Measurements from ENCODE around the gene IER5L.

DNA sequence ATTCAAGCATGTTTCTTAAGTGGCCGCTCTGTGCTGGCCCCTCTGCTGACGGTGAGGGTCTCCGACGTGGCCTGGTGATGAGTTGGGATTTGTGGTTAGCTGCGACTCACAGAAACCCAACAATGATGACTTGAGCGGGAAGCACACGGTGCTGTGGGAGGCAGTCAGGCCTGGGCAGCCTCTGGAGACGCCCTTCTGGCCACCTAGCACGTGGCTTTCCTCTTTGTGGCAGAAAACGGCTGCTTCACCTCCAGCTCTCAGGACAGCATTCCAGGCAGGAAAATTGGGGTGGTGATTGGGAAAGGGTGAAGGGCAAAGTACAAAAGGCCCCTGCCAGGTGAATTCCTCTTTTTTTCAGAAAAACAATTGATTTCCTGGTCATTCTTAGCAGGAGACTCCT is 17.5 kb upstream of the IER5L start:
- TF ChIP-seq, protein P1, sequence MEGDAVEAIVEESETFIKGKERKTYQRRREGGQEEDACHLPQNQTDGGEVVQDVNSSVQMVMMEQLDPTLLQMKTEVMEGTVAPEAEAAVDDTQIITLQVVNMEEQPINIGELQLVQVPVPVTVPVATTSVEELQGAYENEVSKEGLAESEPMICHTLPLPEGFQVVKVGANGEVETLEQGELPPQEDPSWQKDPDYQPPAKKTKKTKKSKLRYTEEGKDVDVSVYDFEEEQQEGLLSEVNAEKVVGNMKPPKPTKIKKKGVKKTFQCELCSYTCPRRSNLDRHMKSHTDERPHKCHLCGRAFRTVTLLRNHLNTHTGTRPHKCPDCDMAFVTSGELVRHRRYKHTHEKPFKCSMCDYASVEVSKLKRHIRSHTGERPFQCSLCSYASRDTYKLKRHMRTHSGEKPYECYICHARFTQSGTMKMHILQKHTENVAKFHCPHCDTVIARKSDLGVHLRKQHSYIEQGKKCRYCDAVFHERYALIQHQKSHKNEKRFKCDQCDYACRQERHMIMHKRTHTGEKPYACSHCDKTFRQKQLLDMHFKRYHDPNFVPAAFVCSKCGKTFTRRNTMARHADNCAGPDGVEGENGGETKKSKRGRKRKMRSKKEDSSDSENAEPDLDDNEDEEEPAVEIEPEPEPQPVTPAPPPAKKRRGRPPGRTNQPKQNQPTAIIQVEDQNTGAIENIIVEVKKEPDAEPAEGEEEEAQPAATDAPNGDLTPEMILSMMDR (IDR thresholded peaks at IDR 0.05), result no peak
- TF ChIP-seq POLR2A (IDR thresholded peaks at IDR 0.05) (no peak), POLR2AphosphoS5 (IDR thresholded peaks at IDR 0.05) (no peak)
